ENCODE results near the gene CPN2. TPM values are rescaled to one million over a fixed set of nuclear protein-coding genes. Genes with fewer than 3 reads are reported as not detected.

The CPN2 gene
- total RNA-seq, 1 donor from 2014 or later = 2.4 TPM

GRCh38 chr3:194308601-194309449, 42.3 kb downstream of the CPN2 start:
- H3K27ac ChIP-seq (replicated peaks) = no peak overlapping the region
- DNase-seq = no peak
- intact Hi-C loops (cut with micrococcal nuclease) = loop anchor here (10.0 kb wide), 1 partner anchor 174 kb away; the partner anchor contains the start of gene HES1
- no peaks in the 10 kb centered on the region for H3K9me3 ChIP-seq (replicated peaks)
- H3K36me3 ChIP-seq = no peaks in the 10 kb centered on the region
- TF ChIP-seq CTCF (IDR thresholded peaks at IDR 0.05; ENCODE audit: borderline replicate concordance) = no peak
- H3K27me3 ChIP-seq (ENCODE audit: low read depth) = peaks cover 34% of the 10 kb centered on the region
- no peak overlapping the region for H3K4me3 ChIP-seq
- H3K4me1 ChIP-seq = peaks cover 13% of the 10 kb centered on the region

DNA sequence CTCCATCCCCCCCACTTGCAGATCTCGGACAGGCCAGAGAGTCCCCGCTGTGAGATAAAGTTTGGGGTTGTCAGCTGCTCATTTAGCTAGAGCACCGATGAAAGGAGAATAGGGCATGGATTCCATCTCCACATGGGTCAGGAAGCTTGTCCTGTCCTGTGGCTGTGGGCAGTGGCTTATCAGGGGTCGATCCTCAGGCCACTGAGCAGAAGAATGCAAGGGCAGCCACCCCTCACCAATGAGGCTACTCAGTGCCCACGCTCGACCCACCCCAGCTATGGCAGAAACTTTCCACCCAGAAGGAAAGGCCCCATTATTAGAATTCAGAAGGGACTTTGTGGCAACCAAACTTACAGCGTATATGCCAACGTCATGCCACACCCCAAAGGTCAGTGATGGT, 43.3 kb downstream of the CPN2 start:
- intact Hi-C loops (cut with micrococcal nuclease) = loop anchor here (10.0 kb wide), 1 partner anchor 173 kb away; the partner anchor contains the start of gene HES1
- peaks cover 11% of the 10 kb centered on the region for H3K4me1 ChIP-seq
- no peaks in the 10 kb centered on the region for H3K36me3 ChIP-seq
- peaks cover 39% of the 10 kb centered on the region for H3K27me3 ChIP-seq (ENCODE audit: low read depth)
- no peak overlapping the region for H3K4me3 ChIP-seq
- DNase-seq = no peak
- TF ChIP-seq CTCF (IDR thresholded peaks at IDR 0.05; ENCODE audit: borderline replicate concordance) = no peak
- H3K27ac ChIP-seq (replicated peaks) = no peak overlapping the region
- no peaks in the 10 kb centered on the region for H3K9me3 ChIP-seq (replicated peaks)

DNA sequence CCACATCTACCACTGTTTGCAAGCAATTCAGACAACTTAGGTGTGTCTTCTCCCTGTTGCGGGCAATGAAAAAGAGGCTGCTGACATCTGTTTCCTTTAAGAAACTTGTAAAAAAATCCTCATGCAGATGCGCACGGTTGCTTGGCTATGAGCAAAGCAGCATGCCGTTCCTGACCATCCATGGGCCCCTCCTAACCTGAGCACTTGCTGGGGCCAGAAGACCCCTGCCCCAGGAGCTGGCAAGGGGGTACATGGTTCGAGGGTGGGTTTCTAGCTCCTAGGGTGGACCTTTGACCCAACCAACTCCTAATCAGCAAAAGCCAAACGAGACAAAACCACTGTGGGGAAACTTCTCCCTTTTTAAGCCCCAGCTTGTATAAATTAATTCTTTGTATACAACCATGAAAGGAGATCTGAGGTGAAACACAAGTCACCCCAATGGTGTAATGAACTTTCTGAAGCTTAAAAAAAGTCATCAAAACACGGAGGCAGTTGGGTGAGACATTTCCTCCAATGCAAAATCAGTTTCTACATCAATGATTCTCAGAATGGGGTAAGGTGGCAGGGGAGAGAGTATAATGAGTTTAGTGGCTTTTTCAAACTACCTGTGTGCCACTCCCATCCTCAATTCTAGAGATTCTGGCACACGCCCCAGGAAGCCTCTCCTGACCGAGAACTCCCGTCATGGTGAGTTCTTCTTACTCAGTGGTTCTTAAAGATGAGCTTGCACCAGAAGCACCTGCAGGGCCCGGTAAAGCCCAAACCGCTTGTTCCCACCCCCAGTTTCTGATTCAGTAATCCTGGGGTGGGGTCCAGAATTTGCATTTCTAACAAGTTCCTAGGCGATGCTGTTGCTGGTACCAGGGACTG, 44.1 kb downstream of the CPN2 start:
- peaks cover 45% of the 10 kb centered on the region for H3K27me3 ChIP-seq (ENCODE audit: low read depth)
- no peaks in the 10 kb centered on the region for H3K36me3 ChIP-seq
- H3K27ac ChIP-seq (replicated peaks) = no peak overlapping the region
- H3K9me3 ChIP-seq (replicated peaks) = no peaks in the 10 kb centered on the region
- peaks cover 4% of the 10 kb centered on the region for H3K4me1 ChIP-seq
- no peak overlapping the region for H3K4me3 ChIP-seq
- intact Hi-C loops (cut with micrococcal nuclease) = loop anchor here (10.0 kb wide), 1 partner anchor 172 kb away; the partner anchor contains the start of gene HES1
- no peak for DNase-seq
- TF ChIP-seq CTCF (IDR thresholded peaks at IDR 0.05; ENCODE audit: borderline replicate concordance) = no peak

- peaks cover 45% of the 10 kb centered on the region for H3K27me3 ChIP-seq (ENCODE audit: low read depth)
- no peak overlapping the region for H3K4me3 ChIP-seq
- H3K27ac ChIP-seq (replicated peaks) = no peak overlapping the region
- no peaks in the 10 kb centered on the region for H3K9me3 ChIP-seq (replicated peaks)
- no peak for TF ChIP-seq CTCF (IDR thresholded peaks at IDR 0.05; ENCODE audit: borderline replicate concordance)
- intact Hi-C loops (cut with micrococcal nuclease) = loop anchor here (10.0 kb wide), 1 partner anchor 171 kb away; the partner anchor contains the start of gene HES1
- DNase-seq = no peak
- peaks cover 4% of the 10 kb centered on the region for H3K4me1 ChIP-seq
- no peaks in the 10 kb centered on the region for H3K36me3 ChIP-seq
These were observed 44.9 kb downstream of the CPN2 start for GRCh38 chr3:194306109-194306686.

Data from left ventricle myocardium inferior (tissue), 1 donor.